ENCODE data around the gene UBE2D1.
A peak's percentile ranks its signal among the peaks of the same experiment; 100 is the strongest.

- TF ChIP-seq CTCF (conservative IDR thresholded peaks at IDR 0.05 in 1 of 2, IDR thresholded peaks at IDR 0.05 in 1 of 2; ENCODE audit: low read depth in 1 of 2, low read length in 2 of 2) (peak; percentile 93 to 95), EZH2 (IDR thresholded peaks at IDR 0.05; ENCODE audit: low read length, missing control alignments) (no peak)
Measured at GRCh38 chr10:58299580-58299979, 35.2 kb upstream of the UBE2D1 start.

All from fibroblast of lung (primary cell).